Liver (tissue), 9 donors: ENCODE results near the gene GATA1. TPM values are rescaled to one million over a fixed set of nuclear protein-coding genes. Genes with fewer than 3 reads are reported as not detected.
A peak's percentile ranks its signal among the peaks of the same experiment; 100 is the strongest.

Experiments
- DNase-seq: peaks from one replicate; pipeline ENCODE4 v3.0.0-alpha.2; 2017; ENCODE audit warnings: low spot score
- H3K27ac ChIP-seq, 2 donors: one replicate each; pipeline ENCODE4 v1.7.0; 2013; ENCODE audit warnings: inconsistent platforms in 2 of 2, low read length in 2 of 2, control low read depth in 1 of 2, low read depth in 1 of 2, mild to moderate bottlenecking in 1 of 2
- H3K27me3 ChIP-seq, 4 donors: one replicate each; pipeline versions ENCODE4 v1.6.1 to v1.7.0; 2013; ENCODE audit warnings: low read length in 3 of 4, inconsistent platforms in 1 of 4, mild to moderate bottlenecking in 1 of 4, moderate library complexity in 1 of 4; ENCODE audit not compliant: control insufficient read depth in 4 of 4, insufficient read depth in 4 of 4
- H3K36me3 ChIP-seq, 4 donors: one replicate each; pipeline versions ENCODE4 v1.6.1 to v1.7.0; 2013; ENCODE audit warnings: low read length in 3 of 4, mild to moderate bottlenecking in 3 of 4, low read depth in 1 of 4, moderate library complexity in 1 of 4; ENCODE audit not compliant: control insufficient read depth in 4 of 4, insufficient read depth in 3 of 4
- H3K4me1 ChIP-seq, 4 donors: one replicate each; pipeline versions ENCODE4 v1.6.1 to v1.7.0; 2013; ENCODE audit warnings: low read length in 3 of 4, mild to moderate bottlenecking in 3 of 4, moderate library complexity in 1 of 4; ENCODE audit not compliant: control insufficient read depth in 4 of 4, insufficient read depth in 4 of 4
- H3K4me3 ChIP-seq, 3 donors: one replicate each; pipeline versions ENCODE4 v1.6.1 to v1.7.0; 2013; ENCODE audit warnings: low read length in 3 of 3, control low read depth in 1 of 3, low read depth in 1 of 3, mild to moderate bottlenecking in 1 of 3
- H3K9ac ChIP-seq, 2 donors: one replicate each; pipeline ENCODE4 v1.7.0; 2013; ENCODE audit warnings: low read length in 2 of 2, mild to moderate bottlenecking in 2 of 2, moderate library complexity in 2 of 2, control low read depth in 1 of 2, low read depth in 1 of 2
- H3K9me3 ChIP-seq, 4 donors: one replicate each; pipeline versions ENCODE4 v1.6.1 to v1.7.0; 2013; ENCODE audit warnings: low read length in 3 of 4; ENCODE audit not compliant: control insufficient read depth in 4 of 4
- EGR1 ChIP-seq, 2 donors: IDR thresholded peaks; 2 replicates each; pipeline ENCODE4 v1.6.1; 2016 to 2018; ENCODE audit warnings: antibody characterized with exemption in 2 of 2, low read depth in 2 of 2
- FOXA1 ChIP-seq: IDR thresholded peaks from 2 replicates; pipeline ENCODE4 v1.6.1; 2016; ENCODE audit warnings: antibody characterized with exemption
- FOXA2 ChIP-seq: IDR thresholded peaks from 2 replicates; pipeline ENCODE4 v1.6.1; 2016; ENCODE audit warnings: antibody characterized with exemption
- GABPA ChIP-seq, 2 donors: IDR thresholded peaks in 1 of 2; conservative IDR thresholded peaks in 1 of 2; 2 replicates each; pipeline ENCODE4 v1.6.1; 2016; ENCODE audit warnings: antibody characterized with exemption in 2 of 2, mild to moderate bottlenecking in 1 of 2, moderate library complexity in 1 of 2
- HNF4A ChIP-seq, 2 donors: conservative IDR thresholded peaks; 2 replicates each; pipeline ENCODE4 v1.6.1; 2016; ENCODE audit warnings: antibody characterized with exemption in 2 of 2, mild to moderate bottlenecking in 2 of 2
- HNF4G ChIP-seq: IDR thresholded peaks from 2 replicates; pipeline ENCODE4 v1.6.1; 2016; ENCODE audit warnings: antibody characterized with exemption
- NR2F2 ChIP-seq: IDR thresholded peaks from 2 replicates; pipeline ENCODE4 v1.6.1; 2016; ENCODE audit warnings: antibody characterized with exemption
- RAD21 ChIP-seq, 2 donors: IDR thresholded peaks; 2 replicates each; pipeline ENCODE4 v1.6.1; 2016; ENCODE audit warnings: antibody characterized with exemption in 2 of 2, mild to moderate bottlenecking in 2 of 2
- RXRA ChIP-seq, 2 donors: IDR thresholded peaks; 2 replicates each; pipeline ENCODE4 v1.6.1; 2017 to 2018; ENCODE audit warnings: antibody characterized with exemption in 2 of 2, mild to moderate bottlenecking in 1 of 2
- SP1 ChIP-seq: IDR thresholded peaks from 2 replicates; pipeline ENCODE4 v1.6.1; 2018; ENCODE audit warnings: antibody characterized with exemption, mild to moderate bottlenecking
- TAF1 ChIP-seq: conservative IDR thresholded peaks from 2 replicates; pipeline ENCODE4 v1.6.1; 2016; ENCODE audit warnings: antibody characterized with exemption, mild to moderate bottlenecking
- YY1 ChIP-seq: IDR thresholded peaks from 2 replicates; pipeline ENCODE4 v1.6.1; 2016; ENCODE audit warnings: antibody characterized with exemption, mild to moderate bottlenecking
- WGBS: extraction: QIAGEN DNeasy Blood & Tissue Kit; methylation state at CpG from one replicate; pipeline ENCODE4 v1.1.7; 2013; 5-methylcytosine and 5-hydroxymethylcytosine counted together
- polyA plus RNA-seq, 2 donors: library from polyadenylated mRNA; stranded (reverse) in 1 of 2; unstranded in 1 of 2; fragments of 200-250 nt in 1 of 2; fragments of >200 nt in 1 of 2; fragmentation: Nextera tagmentation in 1 of 2; extraction: Ambion mirVana in 1 of 2; gene quantifications; one replicate each; pipeline versions ENCODE4 v1.2.1 to v1.2.3, GENCODE V29; 2013 to 2015
- total RNA-seq, 2 donors: library from RNA; depleted of rRNA; stranded (reverse); fragments of >200 nt; gene quantifications; one replicate each; pipeline ENCODE4 v1.2.3, GENCODE V29; 2014
- TF ChIP-seq, protein P1 (sequence below): IDR thresholded peaks from 2 replicates; pipeline ENCODE4 v1.6.1; 2016; ENCODE audit warnings: antibody characterized with exemption
- TF ChIP-seq, protein P2 (sequence below): IDR thresholded peaks from 2 replicates; pipeline ENCODE4 v1.6.1; 2016; ENCODE audit warnings: antibody characterized with exemption
- TF ChIP-seq, protein P3 (sequence below): IDR thresholded peaks from 2 replicates; pipeline ENCODE4 v1.6.1; 2016; ENCODE audit warnings: antibody characterized with exemption
- TF ChIP-seq, protein P4 (sequence below): IDR thresholded peaks from 2 replicates; pipeline ENCODE4 v1.6.1; 2016; ENCODE audit warnings: antibody characterized with exemption, mild to moderate bottlenecking
- TF ChIP-seq, protein P5 (sequence below): fragments of 150-350 bp; IDR thresholded peaks from 2 replicates; pipeline ENCODE4 v1.5.1; 2017; ENCODE audit warnings: improper control_type of control experiment, low read depth, low read length; ENCODE audit not compliant: missing input control
- donor health status: healthy.
- donor health status: healthy.
- donor health status: healthy.
- donor health status: healthy.
- donor health status: healthy.

Gene GATA1
- total and polyA plus RNA-seq, 4 donors = 0.05 to 39.9 TPM; not detected in 2

DNA sequence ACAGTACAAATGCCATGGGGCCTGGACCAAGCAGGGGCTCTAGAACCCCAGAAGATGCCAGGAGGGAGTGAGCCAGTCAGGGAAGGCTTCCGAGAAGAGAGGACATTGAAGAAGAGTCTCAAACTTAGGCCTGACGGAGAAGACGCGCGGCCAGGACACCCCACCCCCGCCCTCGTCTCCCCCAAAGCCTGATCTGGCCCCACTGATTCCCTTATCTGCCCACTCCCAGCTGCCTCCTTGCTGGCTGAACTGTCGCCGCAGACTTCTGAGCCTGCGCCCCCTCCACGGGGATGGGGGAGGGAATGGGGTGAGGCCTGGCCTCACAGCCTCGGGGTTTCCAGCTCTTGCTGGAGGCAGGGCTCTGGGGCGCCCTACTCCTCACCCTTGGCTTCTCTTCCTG lies 3.6 kb upstream of the GATA1 start:
- H3K27ac ChIP-seq = no peak overlapping the region
- 82% methylated on average over 13 of the region's 13 CpGs for WGBS
- DNase-seq = peak; percentile 79

DNA sequence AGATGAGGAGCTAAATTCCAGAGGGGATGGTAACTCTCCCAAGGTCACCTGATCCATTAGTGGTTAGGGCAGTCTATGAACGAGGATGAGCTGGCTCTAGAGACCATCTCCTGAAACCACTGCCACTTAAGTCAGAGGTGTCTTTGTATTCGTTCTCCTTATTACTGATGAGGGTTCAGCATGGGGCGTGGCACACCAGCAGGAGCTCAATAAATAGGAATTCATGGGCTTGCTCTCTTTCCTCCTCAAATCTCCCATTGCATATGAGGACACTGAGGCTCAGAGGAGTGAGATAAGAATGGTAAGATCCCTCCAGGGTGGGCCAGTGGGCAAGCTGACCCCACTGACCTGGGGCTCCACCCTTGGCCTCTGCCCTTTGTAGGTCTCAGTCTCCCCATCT lies 1.7 kb upstream of the GATA1 start:
- H3K27me3 ChIP-seq = no peaks in the 10 kb centered on the region
- 83% methylated on average over 3 of the region's 3 CpGs for WGBS
- no peak overlapping the region for H3K9ac ChIP-seq
- H3K4me3 ChIP-seq = no peak overlapping the region
- no peak overlapping the region for H3K27ac ChIP-seq
- TF ChIP-seq, protein P1, sequence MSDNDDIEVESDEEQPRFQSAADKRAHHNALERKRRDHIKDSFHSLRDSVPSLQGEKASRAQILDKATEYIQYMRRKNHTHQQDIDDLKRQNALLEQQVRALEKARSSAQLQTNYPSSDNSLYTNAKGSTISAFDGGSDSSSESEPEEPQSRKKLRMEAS = no peak
- no peak for TF ChIP-seq RXRA (IDR thresholded peaks at IDR 0.05)
- TF ChIP-seq TAF1 = no peak
- TF ChIP-seq GABPA (IDR thresholded peaks at IDR 0.05 in 1 of 2, conservative IDR thresholded peaks at IDR 0.05 in 1 of 2) = no peak
- TF ChIP-seq, protein P2, sequence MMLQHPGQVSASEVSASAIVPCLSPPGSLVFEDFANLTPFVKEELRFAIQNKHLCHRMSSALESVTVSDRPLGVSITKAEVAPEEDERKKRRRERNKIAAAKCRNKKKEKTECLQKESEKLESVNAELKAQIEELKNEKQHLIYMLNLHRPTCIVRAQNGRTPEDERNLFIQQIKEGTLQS = no peak
- TF ChIP-seq RAD21 (IDR thresholded peaks at IDR 0.05) = no peak
- no peak for TF ChIP-seq SP1
- TF ChIP-seq HNF4A (conservative IDR thresholded peaks at IDR 0.05) = no peak
- TF ChIP-seq, protein P3, sequence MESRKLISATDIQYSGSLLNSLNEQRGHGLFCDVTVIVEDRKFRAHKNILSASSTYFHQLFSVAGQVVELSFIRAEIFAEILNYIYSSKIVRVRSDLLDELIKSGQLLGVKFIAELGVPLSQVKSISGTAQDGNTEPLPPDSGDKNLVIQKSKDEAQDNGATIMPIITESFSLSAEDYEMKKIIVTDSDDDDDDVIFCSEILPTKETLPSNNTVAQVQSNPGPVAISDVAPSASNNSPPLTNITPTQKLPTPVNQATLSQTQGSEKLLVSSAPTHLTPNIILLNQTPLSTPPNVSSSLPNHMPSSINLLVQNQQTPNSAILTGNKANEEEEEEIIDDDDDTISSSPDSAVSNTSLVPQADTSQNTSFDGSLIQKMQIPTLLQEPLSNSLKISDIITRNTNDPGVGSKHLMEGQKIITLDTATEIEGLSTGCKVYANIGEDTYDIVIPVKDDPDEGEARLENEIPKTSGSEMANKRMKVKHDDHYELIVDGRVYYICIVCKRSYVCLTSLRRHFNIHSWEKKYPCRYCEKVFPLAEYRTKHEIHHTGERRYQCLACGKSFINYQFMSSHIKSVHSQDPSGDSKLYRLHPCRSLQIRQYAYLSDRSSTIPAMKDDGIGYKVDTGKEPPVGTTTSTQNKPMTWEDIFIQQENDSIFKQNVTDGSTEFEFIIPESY = no peak
- TF ChIP-seq FOXA1 = no peak
- no peak for TF ChIP-seq HNF4G
- TF ChIP-seq EGR1 (IDR thresholded peaks at IDR 0.05; ENCODE audit: low read depth in 2 of 2) = no peak
- TF ChIP-seq YY1 = no peak
- TF ChIP-seq FOXA2 = no peak
- TF ChIP-seq, protein P4, sequence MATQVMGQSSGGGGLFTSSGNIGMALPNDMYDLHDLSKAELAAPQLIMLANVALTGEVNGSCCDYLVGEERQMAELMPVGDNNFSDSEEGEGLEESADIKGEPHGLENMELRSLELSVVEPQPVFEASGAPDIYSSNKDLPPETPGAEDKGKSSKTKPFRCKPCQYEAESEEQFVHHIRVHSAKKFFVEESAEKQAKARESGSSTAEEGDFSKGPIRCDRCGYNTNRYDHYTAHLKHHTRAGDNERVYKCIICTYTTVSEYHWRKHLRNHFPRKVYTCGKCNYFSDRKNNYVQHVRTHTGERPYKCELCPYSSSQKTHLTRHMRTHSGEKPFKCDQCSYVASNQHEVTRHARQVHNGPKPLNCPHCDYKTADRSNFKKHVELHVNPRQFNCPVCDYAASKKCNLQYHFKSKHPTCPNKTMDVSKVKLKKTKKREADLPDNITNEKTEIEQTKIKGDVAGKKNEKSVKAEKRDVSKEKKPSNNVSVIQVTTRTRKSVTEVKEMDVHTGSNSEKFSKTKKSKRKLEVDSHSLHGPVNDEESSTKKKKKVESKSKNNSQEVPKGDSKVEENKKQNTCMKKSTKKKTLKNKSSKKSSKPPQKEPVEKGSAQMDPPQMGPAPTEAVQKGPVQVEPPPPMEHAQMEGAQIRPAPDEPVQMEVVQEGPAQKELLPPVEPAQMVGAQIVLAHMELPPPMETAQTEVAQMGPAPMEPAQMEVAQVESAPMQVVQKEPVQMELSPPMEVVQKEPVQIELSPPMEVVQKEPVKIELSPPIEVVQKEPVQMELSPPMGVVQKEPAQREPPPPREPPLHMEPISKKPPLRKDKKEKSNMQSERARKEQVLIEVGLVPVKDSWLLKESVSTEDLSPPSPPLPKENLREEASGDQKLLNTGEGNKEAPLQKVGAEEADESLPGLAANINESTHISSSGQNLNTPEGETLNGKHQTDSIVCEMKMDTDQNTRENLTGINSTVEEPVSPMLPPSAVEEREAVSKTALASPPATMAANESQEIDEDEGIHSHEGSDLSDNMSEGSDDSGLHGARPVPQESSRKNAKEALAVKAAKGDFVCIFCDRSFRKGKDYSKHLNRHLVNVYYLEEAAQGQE = no peak
- TF ChIP-seq, protein P5, sequence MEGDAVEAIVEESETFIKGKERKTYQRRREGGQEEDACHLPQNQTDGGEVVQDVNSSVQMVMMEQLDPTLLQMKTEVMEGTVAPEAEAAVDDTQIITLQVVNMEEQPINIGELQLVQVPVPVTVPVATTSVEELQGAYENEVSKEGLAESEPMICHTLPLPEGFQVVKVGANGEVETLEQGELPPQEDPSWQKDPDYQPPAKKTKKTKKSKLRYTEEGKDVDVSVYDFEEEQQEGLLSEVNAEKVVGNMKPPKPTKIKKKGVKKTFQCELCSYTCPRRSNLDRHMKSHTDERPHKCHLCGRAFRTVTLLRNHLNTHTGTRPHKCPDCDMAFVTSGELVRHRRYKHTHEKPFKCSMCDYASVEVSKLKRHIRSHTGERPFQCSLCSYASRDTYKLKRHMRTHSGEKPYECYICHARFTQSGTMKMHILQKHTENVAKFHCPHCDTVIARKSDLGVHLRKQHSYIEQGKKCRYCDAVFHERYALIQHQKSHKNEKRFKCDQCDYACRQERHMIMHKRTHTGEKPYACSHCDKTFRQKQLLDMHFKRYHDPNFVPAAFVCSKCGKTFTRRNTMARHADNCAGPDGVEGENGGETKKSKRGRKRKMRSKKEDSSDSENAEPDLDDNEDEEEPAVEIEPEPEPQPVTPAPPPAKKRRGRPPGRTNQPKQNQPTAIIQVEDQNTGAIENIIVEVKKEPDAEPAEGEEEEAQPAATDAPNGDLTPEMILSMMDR = no peak
- no peak for TF ChIP-seq NR2F2
- H3K9me3 ChIP-seq = no peaks in the 10 kb centered on the region
- H3K36me3 ChIP-seq = no peaks in the 10 kb centered on the region
- H3K4me1 ChIP-seq = no peaks in the 10 kb centered on the region
- DNase-seq = no peak

More for the DNA sequence above, 3.6 kb upstream of the GATA1 start:
- no peak overlapping the region for H3K9ac ChIP-seq
- H3K36me3 ChIP-seq = no peaks in the 10 kb centered on the region
- no peaks in the 10 kb centered on the region for H3K4me1 ChIP-seq
- no peak for TF ChIP-seq SP1
- H3K4me3 ChIP-seq = no peak overlapping the region
- no peaks in the 10 kb centered on the region for H3K27me3 ChIP-seq
- H3K9me3 ChIP-seq = no peaks in the 10 kb centered on the region
